ENCODE results near the gene CBLN3.

CBLN3 gene

DNA sequence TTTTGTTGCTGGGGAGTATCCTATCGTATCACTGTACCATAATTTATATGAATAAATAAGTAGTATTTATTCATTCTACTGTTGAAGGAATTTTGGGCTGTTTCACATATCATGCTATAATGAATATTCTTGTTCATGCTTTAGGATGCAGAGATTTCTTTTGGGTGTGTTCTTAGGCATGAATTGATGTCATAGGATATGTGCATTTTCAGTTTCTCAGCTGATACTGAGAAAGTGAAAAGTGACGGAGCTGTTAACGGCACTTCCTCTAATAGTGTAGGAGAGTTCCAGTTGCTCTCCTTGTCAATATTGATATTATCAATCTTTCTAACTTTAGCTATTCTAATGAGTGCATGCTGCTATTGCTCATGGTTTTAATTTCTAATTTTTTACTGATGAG, 36.3 kb upstream of the CBLN3 start:
- Histone ChIP-seq H3K9me3 (ENCODE audit: low read length) (no peaks in the 10 kb centered on the region), H3K36me3 (ENCODE audit: insufficient read depth, low read length) (no peaks in the 10 kb centered on the region), H2AFZ (ENCODE audit: low read length) (no peak overlapping the region), H3F3A (ENCODE audit: insufficient read depth, low read length) (no peaks in the 10 kb centered on the region), H3K27me3 (ENCODE audit: insufficient read depth, low read length) (no peaks in the 10 kb centered on the region), H3K9ac (ENCODE audit: low read length) (no peak overlapping the region), H3K9me2 (ENCODE audit: low read depth, low read length) (no peaks in the 10 kb centered on the region), H3K4me2 (ENCODE audit: low read length) (no peak overlapping the region), H3K4me1 (ENCODE audit: insufficient read depth, low read length, severe bottlenecking) (peaks cover 30% of the 10 kb centered on the region), H3K79me2 (ENCODE audit: insufficient read depth, low read length) (no peaks in the 10 kb centered on the region), H4K20me1 (ENCODE audit: insufficient read depth, low read length) (no peaks in the 10 kb centered on the region), H3K4me3 (ENCODE audit: low read depth, low read length, poor library complexity, severe bottlenecking) (no peak overlapping the region), H3K27ac (ENCODE audit: low read depth, low read length, poor library complexity, severe bottlenecking) (peak overlapping the region; percentile 92)
- TF ChIP-seq, protein P1, sequence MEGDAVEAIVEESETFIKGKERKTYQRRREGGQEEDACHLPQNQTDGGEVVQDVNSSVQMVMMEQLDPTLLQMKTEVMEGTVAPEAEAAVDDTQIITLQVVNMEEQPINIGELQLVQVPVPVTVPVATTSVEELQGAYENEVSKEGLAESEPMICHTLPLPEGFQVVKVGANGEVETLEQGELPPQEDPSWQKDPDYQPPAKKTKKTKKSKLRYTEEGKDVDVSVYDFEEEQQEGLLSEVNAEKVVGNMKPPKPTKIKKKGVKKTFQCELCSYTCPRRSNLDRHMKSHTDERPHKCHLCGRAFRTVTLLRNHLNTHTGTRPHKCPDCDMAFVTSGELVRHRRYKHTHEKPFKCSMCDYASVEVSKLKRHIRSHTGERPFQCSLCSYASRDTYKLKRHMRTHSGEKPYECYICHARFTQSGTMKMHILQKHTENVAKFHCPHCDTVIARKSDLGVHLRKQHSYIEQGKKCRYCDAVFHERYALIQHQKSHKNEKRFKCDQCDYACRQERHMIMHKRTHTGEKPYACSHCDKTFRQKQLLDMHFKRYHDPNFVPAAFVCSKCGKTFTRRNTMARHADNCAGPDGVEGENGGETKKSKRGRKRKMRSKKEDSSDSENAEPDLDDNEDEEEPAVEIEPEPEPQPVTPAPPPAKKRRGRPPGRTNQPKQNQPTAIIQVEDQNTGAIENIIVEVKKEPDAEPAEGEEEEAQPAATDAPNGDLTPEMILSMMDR (IDR thresholded peaks at IDR 0.05; ENCODE audit: low read length): no peak
- TF ChIP-seq EZH2 (IDR thresholded peaks at IDR 0.05; ENCODE audit: borderline replicate concordance, low read length): no peak

DNA sequence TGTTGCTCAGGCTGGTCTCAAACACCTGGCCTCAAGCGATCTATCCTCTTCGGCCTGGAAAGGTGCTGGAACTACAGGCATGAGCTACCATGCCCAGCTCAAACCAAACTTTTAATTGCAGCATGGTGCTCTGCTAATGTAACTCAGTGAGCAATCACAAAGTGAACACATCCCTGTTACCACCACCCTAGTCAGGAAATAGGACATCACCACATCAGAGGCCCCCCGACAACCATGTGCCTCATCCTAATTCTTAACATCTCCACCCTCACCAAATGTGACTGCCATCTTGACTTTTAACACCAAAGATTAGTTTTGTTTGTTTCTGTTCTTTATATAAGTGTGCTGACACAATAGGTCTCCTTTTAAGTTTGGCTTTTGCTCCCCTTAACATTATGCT, 35.9 kb upstream of the CBLN3 start:
- no peaks in the 10 kb centered on the region for H3K36me3 ChIP-seq (ENCODE audit: insufficient read depth, low read length)
- H4K20me1 ChIP-seq (ENCODE audit: insufficient read depth, low read length): no peaks in the 10 kb centered on the region
- TF ChIP-seq, protein P1 (IDR thresholded peaks at IDR 0.05; ENCODE audit: low read length): no peak
- no peak for TF ChIP-seq EZH2 (IDR thresholded peaks at IDR 0.05; ENCODE audit: borderline replicate concordance, low read length)
- peak overlapping the region; percentile 92 for H3K27ac ChIP-seq (ENCODE audit: low read depth, low read length, poor library complexity, severe bottlenecking)
- H3K9me3 ChIP-seq (ENCODE audit: low read length): no peaks in the 10 kb centered on the region
- no peak overlapping the region for H2AFZ ChIP-seq (ENCODE audit: low read length)
- no peaks in the 10 kb centered on the region for H3K27me3 ChIP-seq (ENCODE audit: insufficient read depth, low read length)
- H3K4me3 ChIP-seq (ENCODE audit: low read depth, low read length, poor library complexity, severe bottlenecking): no peak overlapping the region
- H3K4me2 ChIP-seq (ENCODE audit: low read length): no peak overlapping the region
- no peaks in the 10 kb centered on the region for H3F3A ChIP-seq (ENCODE audit: insufficient read depth, low read length)
- no peaks in the 10 kb centered on the region for H3K9me2 ChIP-seq (ENCODE audit: low read depth, low read length)
- H3K9ac ChIP-seq (ENCODE audit: low read length): no peak overlapping the region
- H3K4me1 ChIP-seq (ENCODE audit: insufficient read depth, low read length, severe bottlenecking): peaks cover 30% of the 10 kb centered on the region
- no peaks in the 10 kb centered on the region for H3K79me2 ChIP-seq (ENCODE audit: insufficient read depth, low read length)

DNA sequence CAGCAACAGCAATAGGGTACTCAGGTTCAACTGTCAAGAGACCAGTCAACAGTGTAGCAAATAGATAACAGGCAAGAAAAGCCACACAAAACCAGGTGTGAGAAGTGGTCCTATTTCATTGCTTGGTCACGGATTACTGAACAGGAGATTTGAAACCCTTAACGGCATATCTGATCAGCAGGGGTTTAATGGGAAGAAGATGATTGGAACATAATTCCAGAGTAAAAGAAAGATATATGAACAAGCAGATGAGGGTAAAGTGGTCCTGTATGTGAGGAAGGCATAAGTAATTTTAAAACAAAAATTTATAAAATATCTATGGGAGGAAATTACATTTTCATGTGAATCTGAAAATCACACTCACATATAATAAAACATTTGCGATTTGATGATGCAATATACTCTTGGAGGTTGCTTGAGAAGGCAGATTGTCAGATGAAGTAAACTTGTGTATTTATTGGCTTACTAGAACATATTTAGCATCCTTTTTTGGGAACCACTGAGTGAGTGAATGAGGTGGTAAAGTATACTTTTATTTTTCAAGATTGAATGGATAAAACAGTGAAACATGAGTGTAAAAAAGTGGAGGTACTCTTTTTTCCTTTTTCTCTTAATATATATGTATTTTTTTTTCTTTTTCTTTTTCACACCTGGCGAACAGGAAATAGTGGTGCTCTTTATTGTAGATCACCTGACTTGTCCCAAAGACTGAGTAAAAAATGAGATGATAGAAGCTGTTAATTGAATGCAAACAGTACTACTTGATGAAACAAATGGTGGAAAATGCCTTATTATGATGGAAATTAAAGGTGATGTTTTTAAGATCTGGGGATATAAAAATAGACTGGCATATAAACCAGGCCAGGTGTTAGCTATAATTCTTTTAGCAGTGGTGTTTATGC, 34.7 kb upstream of the CBLN3 start:
- H3K9me3 ChIP-seq (ENCODE audit: low read length): no peaks in the 10 kb centered on the region
- H3K36me3 ChIP-seq (ENCODE audit: insufficient read depth, low read length): no peaks in the 10 kb centered on the region
- no peak overlapping the region; the same call in 1 of the 2 replicates for H3K9ac ChIP-seq (ENCODE audit: low read length)
- H4K20me1 ChIP-seq (ENCODE audit: insufficient read depth, low read length): no peaks in the 10 kb centered on the region
- H2AFZ ChIP-seq (ENCODE audit: low read length): no peak overlapping the region
- no peaks in the 10 kb centered on the region for H3K27me3 ChIP-seq (ENCODE audit: insufficient read depth, low read length)
- TF ChIP-seq EZH2 (IDR thresholded peaks at IDR 0.05; ENCODE audit: borderline replicate concordance, low read length): no peak
- H3K27ac ChIP-seq (ENCODE audit: low read depth, low read length, poor library complexity, severe bottlenecking): peak overlapping the region; percentile 92
- no peaks in the 10 kb centered on the region for H3K9me2 ChIP-seq (ENCODE audit: low read depth, low read length)
- peak overlapping the region; percentile 36 for H3K4me2 ChIP-seq (ENCODE audit: low read length)
- H3F3A ChIP-seq (ENCODE audit: insufficient read depth, low read length): no peaks in the 10 kb centered on the region
- no peaks in the 10 kb centered on the region for H3K79me2 ChIP-seq (ENCODE audit: insufficient read depth, low read length)
- H3K4me1 ChIP-seq (ENCODE audit: insufficient read depth, low read length, severe bottlenecking): peaks cover 30% of the 10 kb centered on the region
- H3K4me3 ChIP-seq (ENCODE audit: low read depth, low read length, poor library complexity, severe bottlenecking): no peak overlapping the region

Data from OCI-LY1 (cell line).